Placental epithelial cell (primary cell): Measurements from ENCODE around the gene ACER2. TPM values are rescaled to one million over a fixed set of nuclear protein-coding genes. Genes with fewer than 3 reads are reported as not detected.

Experiments
- total RNA-seq: library from RNA; depleted of rRNA; stranded (reverse); fragments of >200 nt; gene quantifications from 2 replicates; pipeline ENCODE4 v1.2.3, GENCODE V29; 2012

Gene ACER2
- total RNA-seq = 2.0 and 4.6 TPM in 2 replicates

DNA sequence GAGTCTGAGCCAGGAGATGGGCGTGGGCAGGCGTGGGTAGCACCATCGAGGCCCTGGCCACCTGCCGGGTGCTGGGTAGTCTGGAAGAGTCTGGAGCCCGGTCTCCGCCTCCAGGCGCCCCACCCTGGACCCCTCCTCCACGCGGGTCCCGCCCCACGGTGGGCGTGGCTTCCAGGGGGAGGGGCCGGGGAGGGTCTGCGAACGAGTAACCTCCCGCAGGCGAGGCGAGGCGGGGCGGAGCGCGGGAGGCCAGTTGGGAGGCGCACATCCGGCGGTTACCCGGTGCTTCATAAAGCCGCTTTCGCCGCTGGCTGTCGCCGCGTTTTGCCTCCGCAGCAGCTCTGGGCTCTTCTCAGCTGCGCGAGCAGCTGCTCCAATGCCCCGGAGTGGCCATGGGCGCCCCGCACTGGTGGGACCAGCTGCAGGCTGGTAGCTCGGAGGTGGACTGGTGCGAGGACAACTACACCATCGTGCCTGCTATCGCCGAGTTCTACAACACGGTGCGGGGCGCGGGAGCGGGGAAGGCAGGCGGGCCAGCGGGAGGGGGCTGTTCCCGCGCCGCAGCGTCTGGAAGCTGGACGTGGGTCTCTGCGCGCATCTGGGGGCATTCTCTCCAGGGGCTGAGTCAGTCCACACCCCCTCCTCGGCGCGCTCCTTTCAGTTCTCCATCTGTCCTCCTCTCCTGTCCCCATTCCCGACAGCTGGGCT is at the start of gene ACER2:
Gene ACER2, plus strand, starts transcription at position 317 of the 708 bp plus-strand sequence. Its CDS starts 76 bp downstream, at position 393.

Other genes starting within 250 kb of the ACER2 start
- 51.1 and 59.3 TPM in 2 replicates for gene DENND4C, start 178.3 kb upstream of the ACER2 start, total RNA-seq
- 892 and 1,153 TPM in 2 replicates for gene RPS6, start 28.8 kb upstream of the ACER2 start, total RNA-seq